Measurements from ENCODE around the gene TMEM8B. TPM values are rescaled to one million over a fixed set of nuclear protein-coding genes. Genes with fewer than 3 reads are reported as not detected.

TMEM8B gene
- polyA plus RNA-seq, 3 donors = 2.6 to 11.6 (median 3.8) TPM

DNA sequence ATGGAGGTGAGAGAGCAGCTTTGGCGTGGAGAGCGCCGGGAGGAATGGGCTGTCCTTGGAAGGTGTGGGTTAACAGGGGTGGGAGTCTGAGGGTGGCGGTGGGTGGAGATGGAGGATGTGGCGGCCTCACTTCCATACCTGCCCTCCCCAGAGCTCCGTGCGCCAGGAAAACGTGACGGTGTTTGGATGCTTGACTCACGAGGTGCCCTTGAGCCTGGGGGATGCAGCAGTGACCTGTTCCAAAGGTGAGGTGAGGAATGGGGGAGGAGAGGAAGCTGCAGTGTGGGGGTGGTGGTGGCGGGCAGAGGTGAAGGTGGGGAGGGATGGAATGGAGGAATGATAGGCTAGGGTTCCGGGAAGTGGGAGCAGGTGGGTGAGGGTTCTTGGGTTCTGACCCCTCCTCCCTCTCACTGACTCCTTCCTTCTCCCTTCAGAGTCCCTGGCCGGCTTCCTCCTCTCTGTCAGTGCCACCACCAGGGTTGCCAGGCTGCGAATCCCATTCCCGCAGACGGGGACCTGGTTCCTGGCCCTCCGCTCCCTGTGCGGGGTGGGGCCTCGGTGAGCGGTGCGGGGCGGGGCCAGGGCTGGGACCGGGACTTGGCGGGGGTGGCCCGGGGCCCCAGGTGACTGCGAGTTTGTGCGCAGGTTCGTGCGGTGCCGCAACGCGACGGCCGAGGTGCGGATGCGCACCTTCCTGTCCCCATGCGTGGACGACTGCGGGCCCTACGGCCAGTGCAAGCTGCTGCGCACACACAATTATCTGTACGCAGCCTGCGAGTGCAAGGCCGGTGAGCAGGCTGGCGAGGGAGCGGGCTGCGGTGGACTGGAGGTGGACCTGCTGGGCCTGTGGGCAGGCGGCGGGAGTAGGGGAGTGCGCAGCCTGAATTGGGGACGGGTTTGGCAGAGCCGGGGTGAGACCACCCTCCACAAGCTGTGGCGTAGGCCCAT is 17.1 kb downstream of the TMEM8B start:
- Histone ChIP-seq H3K36me3 (replicated peaks in 1 of 2; ENCODE audit: control insufficient read depth in 1 of 2, insufficient read depth in 2 of 2, low read length in 2 of 2) (peaks cover 0 to 2% of the 10 kb centered on the region in 2 donors), H4K20me1 (ENCODE audit: insufficient read depth, low read length) (no peaks in the 10 kb centered on the region), H3K27ac (ENCODE audit: low read depth in 1 of 2, low read length in 2 of 2) (peak overlapping the region; percentile 24 to 31), H3K4me3 (replicated peaks in 1 of 3; ENCODE audit: low read depth in 2 of 3, low read length in 3 of 3) (peak overlapping the region in 1 of 3 experiments; percentile 40), H3K9ac (ENCODE audit: insufficient read depth, low read length, poor library complexity, severe bottlenecking) (peak overlapping the region; percentile 9), H3K27me3 (ENCODE audit: control insufficient read depth in 2 of 2, insufficient read depth in 2 of 2, low read length in 2 of 2) (peaks cover 9 to 27% of the 10 kb centered on the region in 2 donors), H3K4me2 (replicated peaks; ENCODE audit: extremely low read depth, low read length, poor library complexity, severe bottlenecking) (peak overlapping the region; percentile 65), H3K4me1 (ENCODE audit: control insufficient read depth in 1 of 2, insufficient read depth in 2 of 2, low read length in 2 of 2) (peaks cover 61 to 64% of the 10 kb centered on the region in 2 donors), H2AFZ (ENCODE audit: insufficient read depth, low read depth, low read length, poor library complexity, severe bottlenecking) (peak overlapping the region; percentile 45), H3K79me2 (ENCODE audit: insufficient read depth, low read length) (no peaks in the 10 kb centered on the region), H3K9me3 (replicated peaks in 1 of 2; ENCODE audit: control insufficient read depth in 1 of 2, insufficient read depth in 1 of 2, low read length in 2 of 2) (no peaks in the 10 kb centered on the region)
- Mint-ChIP-seq H3K36me3 (peaks cover 36 to 40% of the 10 kb centered on the region in 2 donors), H3K27me3 (ENCODE audit: low read depth in 3 of 3) (peaks cover 19 to 41% (median 32%) of the 10 kb centered on the region in 3 donors), H3K27ac (peak overlapping the region; percentile 90 to 100 (median 98)), H3K4me3 (peak overlapping the region; percentile 48 to 72), H3K9me3 (peaks cover 0 to 2% (median 0%) of the 10 kb centered on the region in 7 donors), H3K4me1 (peaks cover 66% of the 10 kb centered on the region)
- TF ChIP-seq, protein P1, sequence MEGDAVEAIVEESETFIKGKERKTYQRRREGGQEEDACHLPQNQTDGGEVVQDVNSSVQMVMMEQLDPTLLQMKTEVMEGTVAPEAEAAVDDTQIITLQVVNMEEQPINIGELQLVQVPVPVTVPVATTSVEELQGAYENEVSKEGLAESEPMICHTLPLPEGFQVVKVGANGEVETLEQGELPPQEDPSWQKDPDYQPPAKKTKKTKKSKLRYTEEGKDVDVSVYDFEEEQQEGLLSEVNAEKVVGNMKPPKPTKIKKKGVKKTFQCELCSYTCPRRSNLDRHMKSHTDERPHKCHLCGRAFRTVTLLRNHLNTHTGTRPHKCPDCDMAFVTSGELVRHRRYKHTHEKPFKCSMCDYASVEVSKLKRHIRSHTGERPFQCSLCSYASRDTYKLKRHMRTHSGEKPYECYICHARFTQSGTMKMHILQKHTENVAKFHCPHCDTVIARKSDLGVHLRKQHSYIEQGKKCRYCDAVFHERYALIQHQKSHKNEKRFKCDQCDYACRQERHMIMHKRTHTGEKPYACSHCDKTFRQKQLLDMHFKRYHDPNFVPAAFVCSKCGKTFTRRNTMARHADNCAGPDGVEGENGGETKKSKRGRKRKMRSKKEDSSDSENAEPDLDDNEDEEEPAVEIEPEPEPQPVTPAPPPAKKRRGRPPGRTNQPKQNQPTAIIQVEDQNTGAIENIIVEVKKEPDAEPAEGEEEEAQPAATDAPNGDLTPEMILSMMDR (IDR thresholded peaks at IDR 0.05) = no peak
- peak in 1 of 3 donors; percentile 29 for DNase-seq
- 59% methylated on average over 39 of the region's 53 CpGs for WGBS (ENCODE audit: insufficient coverage)
- intact Hi-C loops (cut with micrococcal nuclease) = loop anchor here in 1 of 2 donors (2.0 kb wide), 1 partner anchor 17 kb away; the partner anchor contains the start of genes FAM221B and TMEM8B

DNA sequence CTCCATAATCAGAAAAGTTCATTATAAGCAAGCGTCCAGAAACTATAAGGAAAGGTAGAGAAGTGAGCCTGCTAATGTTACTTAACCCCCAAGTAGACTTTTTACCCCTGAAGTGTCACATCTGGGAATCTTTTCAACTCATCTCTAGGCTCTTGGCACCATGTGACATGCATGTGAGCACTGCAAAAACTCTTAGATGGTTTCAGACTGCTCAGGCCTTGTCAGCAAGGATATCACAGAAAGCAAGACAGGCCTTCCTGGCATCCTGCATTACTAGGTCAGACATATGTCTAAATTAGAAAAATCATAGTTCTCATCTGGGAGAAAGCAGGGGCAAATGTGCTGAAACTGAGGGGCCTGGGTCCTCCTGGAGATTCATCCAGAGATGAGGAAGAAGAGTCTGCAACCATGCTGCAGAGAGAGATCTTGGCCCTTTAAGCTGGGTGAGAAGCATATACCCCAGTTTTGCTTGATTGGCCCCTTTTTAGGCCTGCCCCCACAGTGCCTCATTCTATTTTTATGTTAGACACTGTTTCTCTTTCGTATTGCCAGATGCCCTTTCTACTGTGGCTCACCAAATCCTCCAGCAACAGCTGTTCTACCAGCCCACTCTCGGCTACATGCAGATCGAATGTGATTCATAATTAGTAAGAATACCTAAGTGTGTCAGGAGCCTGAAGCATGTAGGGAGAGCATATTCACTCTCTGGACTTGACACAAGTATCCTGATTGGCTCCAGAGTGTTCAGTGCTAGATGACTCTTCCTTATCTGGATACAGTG is 19.0 kb downstream of the TMEM8B start:
- Mint-ChIP-seq H3K4me3 (peak overlapping the region in 1 of 2 donors; percentile 78), H3K27ac (no peak overlapping the region), H3K36me3 (peaks cover 29 to 32% of the 10 kb centered on the region in 2 donors), H3K9me3 (no peaks in the 10 kb centered on the region), H3K4me1 (peaks cover 49% of the 10 kb centered on the region), H3K27me3 (ENCODE audit: low read depth in 3 of 3) (peaks cover 28 to 50% (median 49%) of the 10 kb centered on the region in 3 donors)
- H4K20me1 ChIP-seq (ENCODE audit: insufficient read depth, low read length) = no peaks in the 10 kb centered on the region
- H3K27me3 ChIP-seq (ENCODE audit: control insufficient read depth in 2 of 2, insufficient read depth in 2 of 2, low read length in 2 of 2) = peaks cover 12 to 46% of the 10 kb centered on the region in 2 donors
- no peak overlapping the region for H3K4me2 ChIP-seq (replicated peaks; ENCODE audit: extremely low read depth, low read length, poor library complexity, severe bottlenecking)
- peaks cover 42 to 45% of the 10 kb centered on the region in 2 donors for H3K4me1 ChIP-seq (ENCODE audit: control insufficient read depth in 1 of 2, insufficient read depth in 2 of 2, low read length in 2 of 2)
- peaks cover 0 to 2% of the 10 kb centered on the region in 2 donors for H3K36me3 ChIP-seq (replicated peaks in 1 of 2; ENCODE audit: control insufficient read depth in 1 of 2, insufficient read depth in 2 of 2, low read length in 2 of 2)
- H3K79me2 ChIP-seq (ENCODE audit: insufficient read depth, low read length) = no peaks in the 10 kb centered on the region
- no peak overlapping the region for H3K27ac ChIP-seq (ENCODE audit: low read depth in 1 of 2, low read length in 2 of 2)
- H3K9me3 ChIP-seq (replicated peaks in 1 of 2; ENCODE audit: control insufficient read depth in 1 of 2, insufficient read depth in 1 of 2, low read length in 2 of 2) = no peaks in the 10 kb centered on the region
- intact Hi-C loops (cut with micrococcal nuclease) = no loop called here
- no peak for DNase-seq
- no peak overlapping the region for H2AFZ ChIP-seq (ENCODE audit: insufficient read depth, low read depth, low read length, poor library complexity, severe bottlenecking)
- no CpG with 5 or more reads among the region's 4 CpGs for whole genome bisulfite sequencing (ENCODE audit: insufficient coverage)
- H3K4me3 ChIP-seq (replicated peaks in 1 of 3; ENCODE audit: low read depth in 2 of 3, low read length in 3 of 3) = no peak overlapping the region
- H3K9ac ChIP-seq (ENCODE audit: insufficient read depth, low read length, poor library complexity, severe bottlenecking) = no peak overlapping the region
- TF ChIP-seq, protein P1 (IDR thresholded peaks at IDR 0.05) = no peak
